ENCODE data around the gene SLC12A3.

The SLC12A3 gene

DNA sequence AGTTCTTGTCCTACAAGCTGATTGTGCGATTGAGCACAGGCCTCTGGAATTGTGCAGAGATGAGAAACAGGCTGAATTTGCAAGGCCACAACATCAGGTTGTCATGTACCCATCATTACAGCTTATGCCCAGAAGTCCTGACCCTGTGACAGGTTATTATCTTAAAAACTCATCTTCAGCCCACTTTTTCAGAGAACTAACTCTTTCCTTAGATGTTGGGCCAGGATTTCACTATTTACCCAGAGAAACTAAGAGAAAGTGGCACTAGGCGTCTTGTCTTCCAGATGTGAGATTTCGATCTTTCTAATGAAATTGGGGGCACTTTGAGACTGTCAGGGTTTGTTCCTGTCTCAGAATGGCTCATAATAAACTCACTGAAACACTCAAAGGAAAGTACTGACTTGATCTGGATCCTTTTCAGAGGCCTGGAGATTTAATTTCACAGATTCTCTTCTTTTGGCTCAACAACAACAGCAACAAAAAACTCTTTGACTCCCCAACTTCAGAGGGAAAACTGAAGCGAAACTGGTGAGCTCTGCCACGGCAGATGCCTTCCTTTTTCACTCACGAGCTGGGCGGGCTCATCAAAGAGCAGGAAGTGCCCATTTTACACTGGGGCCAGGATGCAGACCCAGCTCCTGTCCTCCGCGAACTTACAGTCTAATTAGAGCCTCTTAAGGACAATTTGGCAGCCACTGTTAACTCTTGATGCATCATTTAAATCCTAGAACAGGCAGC is 17.7 kb upstream of the SLC12A3 start:
- no peak for DNase-seq (ENCODE audit: low read depth, low spot score)

DNA sequence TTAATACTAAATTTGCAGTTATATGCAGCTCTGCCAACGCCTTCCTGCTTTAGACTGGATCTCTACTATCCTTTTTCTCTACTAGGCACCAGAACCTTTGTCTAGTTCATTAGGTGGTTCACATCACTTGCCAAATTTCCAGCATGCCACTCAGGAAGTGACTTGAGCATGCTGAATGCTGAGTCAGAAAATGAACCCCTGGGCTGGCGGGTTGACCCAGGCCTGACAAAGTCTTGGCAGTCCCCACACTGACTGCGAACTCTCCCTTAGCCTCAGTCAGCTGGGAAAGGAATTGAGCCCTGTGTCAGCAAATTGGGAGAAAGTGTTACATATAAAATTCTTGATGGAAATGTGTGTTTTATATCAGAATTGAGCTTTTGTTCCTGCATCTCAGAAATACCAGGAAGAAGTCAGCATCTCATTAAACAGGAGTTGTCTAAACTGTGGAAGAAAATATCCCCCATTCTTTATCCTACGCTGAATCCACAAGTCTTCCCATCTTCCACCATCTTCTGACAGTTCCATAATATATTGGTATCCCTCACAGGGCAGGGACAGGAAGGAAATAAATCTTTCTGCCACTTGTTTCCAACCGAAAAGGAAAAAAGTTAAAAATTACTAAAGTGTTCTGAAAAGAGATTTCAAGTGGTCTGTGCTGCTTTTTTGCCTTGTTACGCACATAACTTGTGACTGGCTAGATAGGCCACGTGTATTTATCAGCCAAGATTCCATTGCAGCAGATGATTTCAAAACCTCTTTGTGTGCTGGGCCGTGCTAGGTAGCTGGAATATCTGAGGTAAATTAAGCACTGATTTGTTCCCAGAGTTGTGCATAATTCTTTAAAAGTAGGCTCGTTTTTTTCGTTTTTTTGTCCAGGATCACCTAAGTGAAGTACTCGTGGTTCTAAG is 16.7 kb upstream of the SLC12A3 start:
- no peak for DNase-seq (ENCODE audit: low read depth, low spot score)

DNA sequence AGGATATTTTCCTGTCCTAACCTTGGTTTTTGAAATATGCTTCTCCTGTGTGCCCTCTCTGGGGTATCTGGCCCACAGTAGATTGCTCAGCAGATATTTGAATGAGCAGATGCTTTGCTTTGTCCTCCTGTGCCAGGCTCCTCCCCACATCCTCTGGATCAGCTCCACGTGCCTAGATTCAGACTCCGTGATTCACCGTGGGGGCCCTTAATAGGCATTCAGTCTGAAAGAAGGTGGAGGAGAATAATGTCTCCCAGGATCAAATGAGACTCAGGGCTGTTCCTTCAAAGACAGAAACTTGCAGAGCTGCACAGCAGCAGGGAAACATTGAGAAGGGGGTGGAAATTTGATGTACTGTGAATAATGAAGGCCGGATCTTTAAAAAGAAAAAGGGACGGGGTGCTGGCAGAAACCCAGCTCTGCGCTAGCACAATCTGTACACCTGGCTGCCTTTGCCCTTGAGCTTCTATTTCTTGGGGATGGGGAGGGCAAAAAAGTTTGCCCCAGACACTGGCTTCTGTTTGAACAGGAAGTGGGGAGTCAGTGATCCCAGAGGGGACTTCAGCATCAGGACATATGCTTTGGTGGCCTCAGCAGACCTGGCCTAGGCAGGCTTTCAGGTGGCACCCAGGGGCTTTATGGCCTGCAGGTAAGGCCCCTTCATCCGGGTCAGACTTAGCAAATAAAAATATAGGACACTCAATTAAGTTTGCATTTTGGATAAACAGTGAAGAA is 15.9 kb upstream of the SLC12A3 start:
- DNase-seq (ENCODE audit: low read depth, low spot score): no peak

DNA sequence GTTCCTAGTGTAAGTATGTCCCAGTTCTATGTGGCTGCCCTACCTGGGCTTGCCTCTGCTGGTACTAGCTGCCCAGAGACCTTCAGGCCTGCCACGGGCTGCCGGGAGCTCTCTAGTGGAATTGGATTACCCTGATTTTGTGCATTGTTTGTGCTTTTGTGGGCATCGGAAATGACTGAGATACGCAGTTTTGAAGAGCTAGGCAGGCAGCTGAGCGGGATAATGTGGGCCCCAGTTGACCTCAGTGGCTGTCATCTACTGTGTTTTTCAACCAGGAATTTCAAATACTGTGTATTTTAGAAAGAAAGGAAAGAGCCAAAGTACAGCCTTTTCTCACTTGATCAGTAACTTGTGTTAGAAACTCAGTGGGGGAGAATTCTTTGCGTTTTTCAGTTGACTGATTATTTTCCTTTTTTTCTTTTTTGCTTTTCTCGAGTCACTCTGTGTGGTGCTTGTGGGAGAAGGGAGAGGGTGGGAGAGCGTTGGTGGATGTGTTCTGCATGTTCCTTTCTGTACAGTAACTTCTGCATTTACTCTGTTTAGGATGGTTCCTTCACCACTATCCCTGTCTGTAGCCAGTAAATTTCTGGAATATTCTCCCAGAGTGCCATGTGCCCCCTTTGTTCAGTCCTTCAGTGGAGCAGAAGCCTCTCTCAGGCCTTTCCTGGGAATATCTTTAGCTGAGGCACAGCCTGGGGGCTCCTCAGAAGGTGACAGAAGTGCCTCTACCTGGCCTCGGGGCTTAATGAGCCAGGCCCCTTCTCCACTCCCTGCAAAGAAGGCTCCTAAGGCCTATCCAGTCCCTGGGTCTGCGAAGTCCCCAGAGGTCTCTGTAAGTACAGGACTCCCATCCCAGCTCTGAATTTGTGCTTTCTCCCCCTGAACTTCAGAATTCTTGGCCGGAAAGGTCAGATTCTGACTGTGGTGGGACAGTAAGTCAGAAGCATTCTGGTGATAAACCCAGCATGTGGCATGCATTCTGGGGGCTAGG is 15.0 kb upstream of the SLC12A3 start:
- DNase-seq (ENCODE audit: low read depth, low spot score): no peak

DNA sequence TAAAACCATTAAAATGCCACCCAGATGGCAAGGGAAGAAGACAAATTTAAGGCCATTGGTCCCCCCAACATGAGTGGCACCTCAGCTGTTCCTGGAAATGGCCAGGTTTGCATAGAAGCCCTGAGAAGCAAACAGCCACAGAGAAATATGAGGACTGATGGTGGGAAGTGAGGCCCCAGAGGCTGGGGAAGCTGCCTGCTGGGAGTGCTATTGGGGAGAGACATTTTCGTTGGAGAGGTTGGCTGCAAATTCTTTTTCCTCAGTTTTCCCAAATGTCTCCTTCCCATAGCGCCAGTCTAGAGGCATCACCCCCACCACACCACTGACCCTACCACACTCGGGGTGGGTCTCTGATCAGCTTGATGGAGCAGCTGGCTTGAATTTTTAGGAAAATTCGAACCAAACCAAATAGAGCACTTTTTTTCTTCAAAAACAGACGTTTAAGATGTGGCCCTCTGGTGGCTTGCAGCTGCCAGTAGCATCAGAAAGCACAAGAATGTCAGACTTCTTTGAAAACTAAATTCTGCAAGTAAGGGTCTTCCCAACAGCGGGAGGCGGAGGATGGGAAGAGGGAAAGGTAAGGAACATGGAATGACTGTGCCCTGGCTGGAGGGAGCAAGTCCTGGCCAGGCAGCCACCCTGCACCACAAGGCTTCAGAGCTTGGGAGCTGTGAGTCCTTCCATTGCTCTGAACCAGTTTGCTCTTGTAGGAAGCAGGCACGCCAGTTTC is 13.2 kb upstream of the SLC12A3 start:
- DNase-seq (ENCODE audit: low read depth, low spot score): peak; percentile 52

DNA sequence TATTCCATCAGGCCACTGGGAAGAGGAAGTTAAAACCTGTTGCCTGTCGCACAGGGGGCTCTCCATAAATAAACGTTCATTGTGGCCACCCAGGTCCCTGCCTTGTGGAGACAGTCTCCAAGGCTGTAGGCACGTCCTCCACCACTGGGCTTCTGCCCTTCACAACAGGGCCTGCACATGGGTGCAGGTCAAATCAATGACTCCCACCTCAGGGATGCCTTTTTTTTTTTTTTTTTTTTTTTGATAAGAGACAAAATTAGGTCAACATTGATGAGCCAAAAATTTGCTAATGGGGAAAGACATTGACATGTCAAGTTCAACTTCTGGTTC is 12.6 kb upstream of the SLC12A3 start:
- no peak for DNase-seq (ENCODE audit: low read depth, low spot score)

DNA sequence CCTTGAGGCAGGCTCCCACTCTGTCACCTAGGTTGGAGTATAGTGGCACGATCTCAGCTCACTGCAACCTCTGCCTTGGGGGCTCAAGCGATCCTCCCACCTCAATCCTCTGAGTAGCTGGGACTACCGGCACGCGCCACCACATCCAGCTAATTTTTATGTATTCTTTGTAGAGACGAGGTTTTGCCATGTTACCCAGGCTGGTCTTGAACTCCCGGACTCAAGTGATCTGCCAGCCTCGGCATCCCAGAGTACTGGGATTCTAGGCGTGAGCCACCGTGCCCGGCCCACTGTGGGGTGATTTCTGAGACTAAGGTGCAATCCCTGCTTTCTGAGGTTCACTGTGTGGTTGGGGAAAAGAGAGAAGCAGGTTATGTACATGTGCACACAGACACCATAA is 12.0 kb upstream of the SLC12A3 start:
- DNase-seq (ENCODE audit: low read depth, low spot score): no peak

DNA sequence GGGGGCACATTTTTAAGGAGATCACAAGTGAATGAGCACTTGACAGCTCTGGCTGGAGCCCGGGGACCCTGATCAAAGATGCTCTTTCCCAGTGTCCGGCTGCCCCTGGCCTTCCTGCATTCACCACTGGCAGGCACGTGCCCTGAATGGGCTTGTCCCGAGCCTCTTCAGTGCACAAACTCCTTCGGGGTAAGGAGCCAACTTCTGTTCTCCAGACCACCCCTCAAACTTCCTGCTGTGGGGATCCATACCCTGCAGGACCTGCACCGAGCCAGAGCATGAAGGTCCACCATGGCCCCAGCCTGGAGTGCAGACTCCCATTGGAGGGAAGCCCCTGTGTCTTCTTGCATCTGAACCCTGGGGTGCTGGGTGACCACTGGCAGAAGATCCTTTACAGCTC is 9.8 kb upstream of the SLC12A3 start:
- no peak for DNase-seq (ENCODE audit: low read depth, low spot score)

DNA sequence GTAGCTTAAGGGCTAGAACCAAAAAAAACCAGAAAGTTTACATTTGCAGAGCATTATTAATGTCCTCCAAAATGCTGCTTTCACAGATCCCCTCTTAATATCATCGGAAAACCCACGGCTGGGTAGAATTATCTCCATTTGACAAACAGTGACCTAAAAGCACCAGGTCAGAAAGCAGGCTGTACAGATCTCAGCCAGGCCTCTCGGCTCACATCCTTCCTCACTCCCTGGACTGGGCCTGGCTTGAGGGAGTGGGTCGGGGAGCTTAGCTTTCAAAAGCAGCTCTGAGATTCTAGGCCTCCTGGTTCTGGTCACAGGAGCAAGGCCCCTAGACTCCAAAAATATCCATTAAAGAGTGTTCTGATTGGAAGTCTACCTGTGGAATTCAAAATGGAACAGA is 9.1 kb upstream of the SLC12A3 start:
- DNase-seq (ENCODE audit: low read depth, low spot score): no peak

DNA sequence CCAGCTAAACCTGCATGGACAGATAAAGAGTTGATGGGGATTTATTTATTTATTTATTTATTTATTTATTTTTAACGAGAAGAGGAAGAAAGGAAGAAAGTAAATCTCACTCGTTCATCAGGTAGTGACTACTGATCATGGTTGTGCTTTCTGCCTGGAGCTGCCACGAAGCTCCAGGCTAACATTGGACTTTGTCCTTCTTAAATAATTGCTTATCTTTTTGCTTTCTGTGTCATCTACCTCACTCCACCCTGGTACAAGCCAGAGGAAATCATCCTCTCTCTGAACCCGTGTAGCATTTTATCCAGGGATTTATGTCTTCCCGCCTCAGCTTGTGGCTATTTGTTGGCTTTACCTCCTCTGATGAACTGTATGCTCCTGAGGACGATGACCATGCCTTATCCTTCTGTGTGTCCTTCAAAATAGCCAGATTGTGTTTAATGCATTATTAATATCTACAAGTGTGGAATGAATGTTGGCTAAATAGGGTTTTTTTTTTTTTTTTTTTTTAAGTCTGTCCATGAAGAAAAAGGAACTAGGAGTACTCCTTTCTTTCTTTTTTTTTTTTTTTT is 8.0 kb upstream of the SLC12A3 start:
- no peak for DNase-seq (ENCODE audit: low read depth, low spot score)

DNA sequence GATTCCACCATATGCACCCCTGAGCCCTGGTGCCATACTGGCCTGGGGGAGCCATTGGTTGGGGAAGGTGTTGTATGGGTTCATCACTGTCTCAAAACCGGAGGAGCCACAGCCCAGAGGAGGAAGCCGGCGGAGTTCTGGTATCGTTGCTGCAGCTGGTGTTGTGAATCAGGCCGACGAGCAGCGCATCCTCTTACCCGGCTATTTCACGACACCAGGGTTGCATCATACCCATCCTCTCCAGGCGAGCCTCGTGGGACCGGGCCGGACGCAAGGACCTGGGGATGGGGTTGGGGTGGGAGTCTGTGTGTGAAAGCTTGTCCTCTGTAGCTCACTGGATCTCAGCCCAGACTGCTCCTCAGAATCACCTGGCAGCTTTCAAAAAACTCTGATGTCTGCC is 6.6 kb upstream of the SLC12A3 start:
- DNase-seq (ENCODE audit: low read depth, low spot score): no peak

DNA sequence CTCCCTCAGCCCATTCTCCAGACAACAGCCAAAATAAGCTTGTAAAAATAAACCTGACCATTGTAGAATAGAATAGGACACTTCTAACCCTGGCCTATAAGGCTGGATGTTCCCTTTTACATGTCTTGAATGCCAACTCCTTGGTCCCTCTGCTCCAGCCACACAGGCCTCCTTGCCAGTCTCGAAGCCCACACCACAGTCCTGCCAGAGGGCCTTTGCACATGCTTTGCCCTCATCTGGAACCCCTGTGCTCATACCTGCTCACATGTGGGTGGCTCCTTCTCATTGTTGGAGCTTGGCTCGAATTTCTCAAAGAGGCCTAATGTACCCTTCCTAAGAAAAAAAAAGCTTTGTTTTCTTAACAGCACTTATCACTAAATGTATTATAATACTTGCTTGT is 5.4 kb upstream of the SLC12A3 start:
- no peak for DNase-seq (ENCODE audit: low read depth, low spot score)

DNA sequence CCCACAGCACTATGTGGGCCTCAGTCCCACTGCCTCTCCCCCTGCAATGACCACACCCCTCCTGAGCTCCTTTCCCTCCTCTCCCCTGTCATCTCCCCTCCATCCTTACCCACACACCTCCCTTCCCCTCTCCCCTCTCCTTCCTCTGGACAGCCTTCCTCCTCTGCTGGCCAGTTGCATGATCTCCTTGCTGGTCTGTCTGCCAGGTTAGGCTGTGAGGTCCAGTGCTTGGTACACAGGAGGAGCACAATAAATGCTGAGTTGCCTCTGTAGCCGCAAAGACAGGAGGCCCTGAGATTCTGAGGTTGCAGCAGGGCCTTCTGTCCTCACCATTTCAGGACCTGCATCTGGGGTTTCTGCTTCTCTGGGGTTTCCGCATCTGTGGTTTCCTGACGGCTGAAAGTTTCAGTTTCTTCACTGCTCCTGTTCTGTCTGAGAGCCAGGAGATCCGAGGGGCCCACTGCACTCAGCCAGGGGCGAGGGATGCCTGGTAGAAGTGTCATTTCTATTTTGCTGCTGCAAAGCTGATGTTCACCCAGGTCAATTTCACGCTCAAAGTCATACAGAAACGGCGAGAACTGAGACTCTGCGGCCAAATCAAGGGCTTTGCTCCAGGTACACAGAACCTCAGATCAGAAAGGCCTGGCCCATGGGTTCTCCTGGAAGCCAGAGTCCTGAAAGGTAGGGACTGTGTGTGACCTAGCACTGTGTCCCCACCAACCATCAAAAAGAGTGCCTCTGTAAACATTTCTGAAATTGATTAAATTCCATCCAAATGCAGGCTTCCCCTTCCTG is 4.6 kb upstream of the SLC12A3 start:
- no peak for DNase-seq (ENCODE audit: low read depth, low spot score)

DNA sequence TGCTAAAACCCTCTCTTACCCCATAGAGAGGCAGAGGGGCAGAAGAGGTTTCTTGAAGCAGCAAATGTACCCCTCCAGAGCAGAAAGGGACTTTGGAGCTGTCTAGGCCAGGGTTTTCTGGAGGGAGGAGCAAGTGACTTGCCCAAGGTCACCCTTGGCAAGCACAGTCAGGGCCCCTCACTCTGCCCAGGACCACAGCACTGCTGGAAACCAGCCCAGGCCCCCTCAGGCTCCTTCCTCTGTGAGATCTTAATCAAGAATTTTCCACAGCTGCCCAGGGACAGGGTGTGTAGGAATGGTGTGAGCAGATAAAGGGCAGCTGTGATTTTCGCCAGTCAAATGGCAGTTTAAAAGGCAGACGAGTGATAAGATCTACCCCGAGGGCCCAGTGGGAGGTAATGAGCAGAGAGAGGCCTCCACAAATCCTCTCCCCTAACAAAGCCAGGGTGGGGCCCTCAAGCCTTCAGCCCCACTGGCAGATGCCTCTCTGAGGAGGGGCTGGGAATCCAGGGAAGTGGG is 3.9 kb upstream of the SLC12A3 start:
- no peak for DNase-seq (ENCODE audit: low read depth, low spot score)

DNA sequence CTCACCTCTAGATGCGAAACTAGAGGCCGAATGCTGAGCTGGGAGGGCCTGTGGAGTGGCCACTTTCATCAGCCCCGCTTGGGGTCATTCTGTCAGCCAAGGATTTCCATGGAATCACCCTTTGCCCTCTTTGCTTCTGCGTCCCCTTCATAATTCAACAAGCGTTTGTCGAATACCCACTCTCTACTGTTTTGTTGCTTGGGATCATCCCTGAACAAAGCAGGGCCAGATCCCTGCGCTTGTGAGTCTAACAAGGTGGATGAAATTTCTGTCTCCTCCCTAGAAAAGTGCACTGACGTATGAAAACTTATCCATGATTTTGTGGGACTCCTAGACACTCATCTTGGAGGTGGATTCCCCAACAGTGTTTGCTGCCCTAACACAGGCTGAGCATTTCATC is 3.3 kb upstream of the SLC12A3 start:
- DNase-seq (ENCODE audit: low read depth, low spot score): no peak

DNA sequence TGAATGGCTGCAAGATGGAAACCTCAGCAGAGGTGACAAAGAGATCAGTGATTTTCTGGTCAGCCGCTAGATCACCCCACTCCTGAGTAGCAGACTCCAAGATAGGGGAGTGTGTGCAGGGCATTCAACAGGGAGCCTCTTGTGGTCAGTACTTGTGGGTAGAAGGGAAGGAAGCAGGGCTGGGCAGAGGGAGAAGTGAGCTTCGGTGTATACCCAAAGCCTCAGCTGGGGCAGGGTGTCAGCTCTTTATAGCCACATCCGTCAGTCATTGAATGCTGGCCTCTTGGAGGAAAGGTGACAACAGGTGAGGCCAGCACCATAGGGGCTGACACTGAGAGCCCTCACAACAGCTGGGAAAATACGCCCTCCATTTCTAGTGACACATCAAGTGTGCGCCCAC is 2.2 kb upstream of the SLC12A3 start:
- no peak for DNase-seq (ENCODE audit: low read depth, low spot score)

DNA sequence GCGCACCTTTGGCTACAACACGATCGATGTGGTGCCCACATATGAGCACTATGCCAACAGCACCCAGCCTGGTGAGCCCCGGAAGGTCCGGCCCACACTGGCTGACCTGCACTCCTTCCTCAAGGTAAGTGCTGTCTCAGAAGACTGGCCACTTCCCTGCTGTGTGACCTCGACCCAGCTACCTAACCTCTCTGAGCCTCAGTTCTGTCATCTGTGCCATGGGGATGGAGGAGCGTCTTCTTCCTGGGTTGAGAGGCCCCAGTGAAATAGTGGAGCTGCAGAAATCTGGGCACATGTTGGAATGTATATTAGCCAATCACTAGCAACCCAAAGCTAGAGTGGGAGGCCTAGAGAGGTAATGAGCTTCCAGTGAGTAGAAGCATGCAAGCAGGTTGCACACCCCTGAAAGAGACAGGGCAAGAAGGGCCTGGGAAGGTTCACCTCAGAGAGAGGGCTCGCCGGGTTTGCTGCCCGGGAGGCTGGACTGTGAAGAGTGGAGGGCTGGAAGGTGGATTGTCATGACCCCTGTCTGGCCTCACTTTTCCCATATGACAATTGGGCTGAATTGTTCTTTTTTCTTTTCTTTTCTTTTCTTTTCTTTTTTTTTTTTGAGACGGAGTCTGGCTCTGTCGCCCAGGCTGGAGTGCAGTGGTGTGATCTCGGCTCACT is 521 bp downstream of the SLC12A3 start:
- DNase-seq (ENCODE audit: low read depth, low spot score): no peak

DNA sequence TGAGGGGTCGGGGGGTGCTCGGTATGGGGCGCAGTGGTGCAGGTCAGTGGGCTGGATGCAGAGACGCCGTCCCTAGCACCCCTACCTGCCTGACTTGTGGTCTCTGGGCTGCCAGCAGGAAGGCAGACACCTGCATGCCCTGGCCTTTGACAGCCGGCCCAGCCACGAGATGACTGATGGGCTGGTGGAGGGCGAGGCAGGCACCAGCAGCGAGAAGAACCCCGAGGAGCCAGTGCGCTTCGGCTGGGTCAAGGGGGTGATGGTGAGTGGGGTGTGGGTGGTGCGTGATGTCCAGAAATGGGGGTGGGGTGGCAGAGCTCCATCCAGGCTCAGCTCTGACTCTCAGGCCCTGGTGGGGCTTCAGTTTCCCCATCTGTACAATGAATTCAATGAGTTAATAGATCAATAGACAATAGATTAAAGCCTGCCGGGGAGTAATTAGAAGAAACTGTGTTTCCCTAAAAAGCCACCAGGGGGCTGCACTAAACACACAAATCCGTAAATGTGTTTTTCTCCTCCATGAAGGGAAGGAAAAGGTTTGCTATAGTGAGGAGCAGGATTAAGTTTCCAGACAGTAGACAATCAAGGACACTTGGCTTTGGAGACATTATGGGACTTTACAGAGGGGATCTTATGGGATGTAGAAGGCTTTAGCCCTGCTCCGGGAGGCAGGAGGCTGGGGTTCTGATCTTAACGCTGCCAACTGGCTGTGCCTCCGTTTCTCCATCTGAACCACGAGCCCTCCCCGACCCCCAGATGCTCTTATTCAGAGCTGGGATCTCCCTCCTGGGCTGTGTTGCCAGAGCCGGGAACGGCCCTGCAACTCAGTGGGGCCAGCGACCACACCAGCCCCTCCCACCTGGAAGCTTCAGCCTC is 2.2 kb downstream of the SLC12A3 start:
- DNase-seq (ENCODE audit: low read depth, low spot score): no peak

Measured in iPS DF 19.7 (cell line).